IMR-90 (cell line): ENCODE data around the gene ADRB2. TPM values are rescaled to one million over a fixed set of nuclear protein-coding genes. Genes with fewer than 3 reads are reported as not detected.

ENCODE experiments used
- ATAC-seq: fragments of 200-7000 bp; cut with Tn5 transposase; 2 replicates; pipeline ENCODE4 v1.9.1; 2020; ENCODE audit warnings: low read depth, mild to moderate bottlenecking, moderate library complexity
- BruUV-seq: library from RNA; stranded (reverse); fragments of 400-500 nt; replicated peaks from 2 replicates; lab custom pipeline; 2021; lab: Mats Ljungman, UMichigan
- CTCF ChIA-PET: fragments of 300-600 bp; formaldehyde crosslinking; extraction: SDS; loops from one replicate; lab custom pipeline; 2021; ENCODE audit warnings: antibody characterized with exemption; lab: Yijun Ruan, JAX
- POLR2A ChIA-PET: fragments of 300-600 bp; sonication (Branson Sonifier 250); formaldehyde crosslinking; loops from one replicate; lab custom pipeline; 2022; ENCODE audit warnings: antibody characterized with exemption; ENCODE audit not compliant: unreplicated experiment; lab: Charles Lee
- DNase-seq: peaks from one replicate; pipeline ENCODE4 v3.0.0; 2013
- H2AFZ ChIP-seq: replicated peaks from 2 replicates; pipeline ENCODE3; 2013; ENCODE audit warnings: low read length, mild to moderate bottlenecking; ENCODE audit not compliant: poor library complexity
- H2AK5ac ChIP-seq: 2 replicates; pipeline ENCODE4 v1.6.1; 2013; ENCODE audit warnings: low read depth, low read length, inconsistent platforms
- H2AK9ac ChIP-seq: replicated peaks from 2 replicates; pipeline ENCODE3; 2013; ENCODE audit warnings: mild to moderate bottlenecking, low read depth, low read length, moderate library complexity; ENCODE audit not compliant: poor library complexity
- H2BK120ac ChIP-seq: 2 replicates; pipeline ENCODE4 v1.6.1; 2013; ENCODE audit warnings: low read depth, low read length, inconsistent platforms
- H2BK15ac ChIP-seq: 3 replicates; pipeline ENCODE4 v1.6.1; 2013; ENCODE audit warnings: low read depth, low read length, inconsistent platforms
- H2BK20ac ChIP-seq: 2 replicates; pipeline ENCODE4 v1.6.1; 2013; ENCODE audit warnings: low read depth, mild to moderate bottlenecking, inconsistent platforms, low read length, moderate library complexity
- H2BK5ac ChIP-seq: 2 replicates; pipeline ENCODE4 v1.6.1; 2013; ENCODE audit warnings: mild to moderate bottlenecking, low read depth, low read length, inconsistent platforms; ENCODE audit not compliant: poor library complexity, severe bottlenecking
- H3K14ac ChIP-seq: replicated peaks from 2 replicates; pipeline ENCODE4 v1.6.1; 2013; ENCODE audit warnings: low read depth, low read length, inconsistent platforms
- H3K18ac ChIP-seq: 2 replicates; pipeline ENCODE4 v1.6.1; 2013; ENCODE audit warnings: low read depth, low read length, control low read depth
- H3K23ac ChIP-seq: 2 replicates; pipeline ENCODE4 v1.6.1; 2013; ENCODE audit warnings: low read depth, low read length, inconsistent platforms
- H3K27ac ChIP-seq: 2 replicates; pipeline ENCODE4 v1.5.1; 2013; ENCODE audit warnings: mild to moderate bottlenecking, control low read depth, low read length; ENCODE audit not compliant: insufficient read depth
- H3K27me3 ChIP-seq: 2 replicates; pipeline ENCODE4 v1.6.1; 2013; ENCODE audit warnings: low read length; ENCODE audit not compliant: control insufficient read depth, insufficient read depth
- H3K36me3 ChIP-seq: 2 replicates; pipeline ENCODE4 v1.6.1; 2013; ENCODE audit warnings: low read length, mixed read lengths; ENCODE audit not compliant: control insufficient read depth, insufficient read depth
- H3K4ac ChIP-seq: 2 replicates; pipeline ENCODE4 v1.6.1; 2013; ENCODE audit warnings: low read depth, low read length, inconsistent platforms
- H3K4me1 ChIP-seq: 2 replicates; pipeline ENCODE4 v1.6.1; 2013; ENCODE audit warnings: low read length, mixed read lengths; ENCODE audit not compliant: control insufficient read depth, insufficient read depth
- H3K4me2 ChIP-seq: 2 replicates; pipeline ENCODE4 v1.6.1; 2013; ENCODE audit warnings: low read depth, mild to moderate bottlenecking, control low read depth, low read length, moderate library complexity
- H3K4me3 ChIP-seq: 2 replicates; pipeline ENCODE4 v1.5.1; 2013; ENCODE audit warnings: low read depth, mild to moderate bottlenecking, control low read depth, low read length, moderate library complexity; ENCODE audit not compliant: insufficient read depth
- H3K56ac ChIP-seq: 2 replicates; pipeline ENCODE4 v1.6.1; 2013; ENCODE audit warnings: low read length, inconsistent platforms; ENCODE audit not compliant: insufficient read depth; ENCODE audit errors: extremely low read depth
- H3K79me1 ChIP-seq, 2 experiments: 2 replicates each; pipeline ENCODE4 v1.6.1; 2013; ENCODE audit warnings: low read length in 2 of 2, inconsistent platforms in 1 of 2, low read depth in 1 of 2
- H3K9ac ChIP-seq: 2 replicates; pipeline ENCODE4 v1.6.1; 2013; ENCODE audit warnings: low read depth, low read length, control low read depth
- H3K9me1 ChIP-seq: 2 replicates; pipeline ENCODE4 v1.6.1; 2013; ENCODE audit warnings: low read length, inconsistent platforms; ENCODE audit not compliant: insufficient read depth
- H3K9me3 ChIP-seq: 2 replicates; pipeline ENCODE4 v1.6.1; 2013; ENCODE audit warnings: low read length; ENCODE audit not compliant: control insufficient read depth, insufficient read depth
- H4K20me1 ChIP-seq: 2 replicates; pipeline ENCODE4 v1.6.1; 2013; ENCODE audit warnings: low read length, inconsistent platforms; ENCODE audit not compliant: insufficient read depth
- H4K5ac ChIP-seq: 2 replicates; pipeline ENCODE4 v1.6.1; 2013; ENCODE audit warnings: mild to moderate bottlenecking, low read depth, low read length, control low read depth
- H4K8ac ChIP-seq, 2 experiments: 2 replicates each; pipeline ENCODE4 v1.6.1; 2013; ENCODE audit warnings: low read depth in 2 of 2, low read length in 2 of 2, control low read depth in 1 of 2, inconsistent platforms in 1 of 2
- H4K91ac ChIP-seq: 2 replicates; pipeline ENCODE4 v1.6.1; 2013; ENCODE audit warnings: low read depth, low read length, inconsistent platforms; ENCODE audit not compliant: insufficient read depth
- BHLHE40 ChIP-seq: fragments of 150-350 bp; IDR thresholded peaks from 2 replicates; pipeline ENCODE4 v1.6.1; 2016; ENCODE audit warnings: mild to moderate bottlenecking, low read depth, low read length
- CEBPB ChIP-seq: IDR thresholded peaks from 2 replicates; pipeline ENCODE4 v1.6.1; 2012; ENCODE audit warnings: low read depth, low read length, improper control_type of control experiment
- CHD1 ChIP-seq: IDR thresholded peaks from 2 replicates; pipeline ENCODE4 v1.6.1; 2012; ENCODE audit warnings: low read depth, low read length, improper control_type of control experiment
- FOS ChIP-seq: fragments of 150-350 bp; IDR thresholded peaks from 2 replicates; pipeline ENCODE4 v1.6.1; 2016; ENCODE audit warnings: low read depth, low read length
- MAZ ChIP-seq: IDR thresholded peaks from 2 replicates; pipeline ENCODE4 v1.6.1; 2012; ENCODE audit warnings: low read depth, mild to moderate bottlenecking, low read length, improper control_type of control experiment, moderate library complexity, borderline replicate concordance
- MXI1 ChIP-seq: IDR thresholded peaks from 2 replicates; pipeline ENCODE4 v1.6.1; 2012; ENCODE audit warnings: low read depth, mild to moderate bottlenecking, low read length, moderate library complexity, borderline replicate concordance
- NFE2L2 ChIP-seq: fragments of 150-350 bp; IDR thresholded peaks from 2 replicates; pipeline ENCODE4 v1.6.1; 2016; ENCODE audit warnings: low read depth, mild to moderate bottlenecking, low read length
- RAD21 ChIP-seq: IDR thresholded peaks from 2 replicates; pipeline ENCODE4 v1.6.1; 2012; ENCODE audit warnings: low read length, improper control_type of control experiment
- RCOR1 ChIP-seq: IDR thresholded peaks from 2 replicates; pipeline ENCODE4 v1.6.1; 2012; ENCODE audit warnings: mild to moderate bottlenecking, low read length, improper control_type of control experiment; ENCODE audit not compliant: insufficient replicate concordance
- SMC3 ChIP-seq: fragments of 150-350 bp; IDR thresholded peaks from 2 replicates; pipeline ENCODE4 v1.6.1; 2016; ENCODE audit warnings: low read depth, mild to moderate bottlenecking, antibody characterized with exemption, low read length, moderate library complexity
- WGBS, 2 experiments: methylation state at CpG; one replicate each; pipeline versions ENCODE4 v1.1.5 to v1.1.7; 2013; ENCODE audit warnings: missing lambda C conversion rate in 2 of 2; ENCODE audit not compliant: insufficient read length in 1 of 2; ENCODE audit errors: extremely low coverage in 2 of 2; 5-methylcytosine and 5-hydroxymethylcytosine counted together
- dilution Hi-C: fragments of 300-500 bp; cut with HindIII; formaldehyde crosslinking; loops from one replicate; pipeline ENCODE4 v1.14.3; 2018; ENCODE audit warnings: low sequenced_read_pairs; ENCODE audit not compliant: unreplicated experiment
- in situ Hi-C: fragments of 300-500 bp; cut with MboI; formaldehyde crosslinking; loops from 3 replicates; pipeline ENCODE4 v1.14.3; 2019; ENCODE audit warnings: low sequenced_read_pairs, inconsistent platforms, mixed read lengths
- intact Hi-C: fragments of 100-400 bp; cut with micrococcal nuclease; formaldehyde crosslinking; loops from 2 replicates; pipeline ENCODE4 v1.10.0; 2022
- polyA plus RNA-seq, 3 experiments: library from polyadenylated mRNA; depleted of rRNA; stranded (reverse); fragments of >200 nt; gene quantifications; 2 replicates each; pipeline ENCODE4 v1.2.3, GENCODE V29; 2012; ENCODE audit warnings: low replicate concordance in 1 of 3
- total RNA-seq: library from RNA; depleted of rRNA; stranded (reverse); fragments of >200 nt; gene quantifications from 2 replicates; pipeline ENCODE4 v1.2.3, GENCODE V29; 2012
- TF ChIP-seq, protein P1 (sequence below): fragments of 150-350 bp; IDR thresholded peaks from 2 replicates; pipeline ENCODE4 v1.6.1; 2017; ENCODE audit warnings: mild to moderate bottlenecking, antibody characterized with exemption, low read length, low read depth
- TF ChIP-seq, protein P2 (sequence below): conservative IDR thresholded peaks from 2 replicates; pipeline ENCODE4 v1.5.1; 2012; ENCODE audit warnings: mild to moderate bottlenecking, low read depth, low read length, improper control_type of control experiment

The ADRB2 gene
- total and polyA plus RNA-seq, 2 of the 4 experiments (the other 2 are of a cell fraction) = 1.6 to 3.4 TPM

DNA sequence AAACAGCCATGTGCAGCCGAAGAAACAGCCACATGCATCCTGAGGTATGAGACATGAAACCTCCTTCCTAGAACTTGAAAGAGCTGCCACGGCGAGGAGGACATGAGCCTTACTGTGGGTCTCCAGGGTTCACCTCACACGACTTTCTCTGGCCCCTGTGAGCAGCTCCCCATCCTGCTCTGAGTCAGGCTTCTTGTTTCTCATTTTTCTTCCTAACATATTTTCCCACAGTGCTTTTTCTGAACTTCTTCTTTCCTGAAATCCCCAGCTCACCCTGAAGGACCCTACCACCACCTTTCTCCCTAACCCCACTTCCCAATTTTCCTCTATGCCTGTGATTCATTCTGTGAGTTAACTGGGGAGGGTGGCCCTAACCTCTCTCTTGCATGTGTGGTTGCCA lies 33.7 kb upstream of the ADRB2 start:
- intact Hi-C loops = no loop called here
- H3K4ac ChIP-seq = peak overlapping the region; percentile 24; the same call in 1 of the 2 replicates
- H3K56ac ChIP-seq = no peak overlapping the region
- H3K4me2 ChIP-seq = no peak overlapping the region
- 73% methylated on average over 3 of the region's 4 CpGs; no CpG with 5 or more reads in 1 of the 2 experiments for WGBS, 2 experiments
- peak overlapping the region; percentile 29 for H2BK120ac ChIP-seq
- peaks cover 12% of the 10 kb centered on the region; the same call in 1 of the 2 replicates for H3K9me1 ChIP-seq
- no peaks in the 10 kb centered on the region for H3K27me3 ChIP-seq
- H2BK5ac ChIP-seq = no peak overlapping the region
- H4K91ac ChIP-seq = no peak overlapping the region; the same call in 1 of the 2 replicates
- H3K23ac ChIP-seq = no peak overlapping the region
- H2BK15ac ChIP-seq = no peak overlapping the region
- POLR2A ChIA-PET = no interaction called here
- no peak overlapping the region for H3K27ac ChIP-seq
- no peak overlapping the region for H2AK5ac ChIP-seq
- no peaks in the 10 kb centered on the region for H3K79me1 ChIP-seq
- dilution Hi-C loops = no loop called here
- no peaks in the 10 kb centered on the region for H3K36me3 ChIP-seq
- peaks cover 2% of the 10 kb centered on the region; the same call in 1 of the 2 replicates for H3K9me3 ChIP-seq
- peak overlapping the region; percentile 44 for H2AK9ac ChIP-seq
- in situ Hi-C loops = no loop called here
- no peak overlapping the region for H3K4me3 ChIP-seq
- peaks cover 10% of the 10 kb centered on the region for H3K4me1 ChIP-seq
- no peak overlapping the region for H4K5ac ChIP-seq
- peak overlapping the region; percentile 2 for H2AFZ ChIP-seq
- no TSS peak for BruUV-seq
- peak overlapping the region; percentile 47; the same call in 1 of the 2 replicates for H3K18ac ChIP-seq
- CTCF ChIA-PET = no interaction called here
- no peak overlapping the region; the same call in 1 of the 2 replicates for H2BK20ac ChIP-seq
- no peak overlapping the region for H4K8ac ChIP-seq
- H3K9ac ChIP-seq = no peak overlapping the region
- H4K20me1 ChIP-seq = no peaks in the 10 kb centered on the region
- TF ChIP-seq, protein P1, sequence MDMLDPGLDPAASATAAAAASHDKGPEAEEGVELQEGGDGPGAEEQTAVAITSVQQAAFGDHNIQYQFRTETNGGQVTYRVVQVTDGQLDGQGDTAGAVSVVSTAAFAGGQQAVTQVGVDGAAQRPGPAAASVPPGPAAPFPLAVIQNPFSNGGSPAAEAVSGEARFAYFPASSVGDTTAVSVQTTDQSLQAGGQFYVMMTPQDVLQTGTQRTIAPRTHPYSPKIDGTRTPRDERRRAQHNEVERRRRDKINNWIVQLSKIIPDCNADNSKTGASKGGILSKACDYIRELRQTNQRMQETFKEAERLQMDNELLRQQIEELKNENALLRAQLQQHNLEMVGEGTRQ = no peak
- TF ChIP-seq FOS (no peak), MAZ (no peak), SMC3 (no peak), CHD1 (no peak), BHLHE40 (no peak), RAD21 (no peak), MXI1 (no peak), NFE2L2 (no peak), RCOR1 (no peak), CEBPB (no peak)
- TF ChIP-seq, protein P2, sequence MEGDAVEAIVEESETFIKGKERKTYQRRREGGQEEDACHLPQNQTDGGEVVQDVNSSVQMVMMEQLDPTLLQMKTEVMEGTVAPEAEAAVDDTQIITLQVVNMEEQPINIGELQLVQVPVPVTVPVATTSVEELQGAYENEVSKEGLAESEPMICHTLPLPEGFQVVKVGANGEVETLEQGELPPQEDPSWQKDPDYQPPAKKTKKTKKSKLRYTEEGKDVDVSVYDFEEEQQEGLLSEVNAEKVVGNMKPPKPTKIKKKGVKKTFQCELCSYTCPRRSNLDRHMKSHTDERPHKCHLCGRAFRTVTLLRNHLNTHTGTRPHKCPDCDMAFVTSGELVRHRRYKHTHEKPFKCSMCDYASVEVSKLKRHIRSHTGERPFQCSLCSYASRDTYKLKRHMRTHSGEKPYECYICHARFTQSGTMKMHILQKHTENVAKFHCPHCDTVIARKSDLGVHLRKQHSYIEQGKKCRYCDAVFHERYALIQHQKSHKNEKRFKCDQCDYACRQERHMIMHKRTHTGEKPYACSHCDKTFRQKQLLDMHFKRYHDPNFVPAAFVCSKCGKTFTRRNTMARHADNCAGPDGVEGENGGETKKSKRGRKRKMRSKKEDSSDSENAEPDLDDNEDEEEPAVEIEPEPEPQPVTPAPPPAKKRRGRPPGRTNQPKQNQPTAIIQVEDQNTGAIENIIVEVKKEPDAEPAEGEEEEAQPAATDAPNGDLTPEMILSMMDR = no peak
- no peak for ATAC-seq
- DNase-seq = no peak
- H3K14ac ChIP-seq = no peak overlapping the region
